ENCODE measurements around the gene TADA2A.

DNA sequence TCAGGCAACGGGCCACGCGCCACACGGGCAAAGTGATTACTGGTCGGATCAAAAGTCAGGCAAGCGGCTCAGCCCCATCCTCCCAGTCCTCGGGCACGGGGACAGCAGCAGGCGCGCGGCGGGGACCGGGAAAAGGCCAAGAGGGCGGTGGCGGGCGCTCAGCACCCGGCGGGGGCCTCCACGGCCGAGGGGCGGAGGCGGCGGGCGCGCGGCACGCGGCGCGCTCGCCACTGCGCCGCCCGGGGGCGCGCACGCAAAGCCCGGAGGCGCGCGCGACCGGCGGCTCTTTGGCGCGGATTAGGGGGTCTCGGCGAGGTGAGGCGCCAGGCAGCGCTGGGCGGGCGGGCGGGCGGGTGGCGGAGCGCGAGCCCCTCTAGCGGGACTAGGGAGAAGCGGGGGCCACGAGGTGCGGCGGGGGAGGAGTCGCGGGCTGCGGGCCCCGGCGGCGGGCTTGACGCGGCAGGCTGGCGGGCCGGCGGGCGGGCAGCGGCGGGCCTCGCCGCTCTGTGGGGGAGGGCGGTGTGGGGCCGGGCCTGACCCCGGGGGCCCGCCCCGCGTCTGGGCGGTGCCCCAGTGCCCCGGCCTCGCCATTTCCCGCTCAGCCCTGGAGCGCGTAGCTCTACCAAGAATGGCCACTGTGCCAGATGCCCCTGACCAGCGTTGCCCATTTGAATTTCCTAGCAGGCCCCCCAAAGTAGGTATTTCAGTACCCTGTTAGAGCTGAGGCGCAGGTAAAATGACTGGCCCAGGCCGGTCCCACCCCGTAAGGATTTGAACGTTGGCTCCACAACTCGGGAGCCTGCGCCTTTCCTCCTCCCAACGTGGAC, at the start of gene TADA2A, which contains the start of gene ACACA:
- TF ChIP-seq, protein P1, sequence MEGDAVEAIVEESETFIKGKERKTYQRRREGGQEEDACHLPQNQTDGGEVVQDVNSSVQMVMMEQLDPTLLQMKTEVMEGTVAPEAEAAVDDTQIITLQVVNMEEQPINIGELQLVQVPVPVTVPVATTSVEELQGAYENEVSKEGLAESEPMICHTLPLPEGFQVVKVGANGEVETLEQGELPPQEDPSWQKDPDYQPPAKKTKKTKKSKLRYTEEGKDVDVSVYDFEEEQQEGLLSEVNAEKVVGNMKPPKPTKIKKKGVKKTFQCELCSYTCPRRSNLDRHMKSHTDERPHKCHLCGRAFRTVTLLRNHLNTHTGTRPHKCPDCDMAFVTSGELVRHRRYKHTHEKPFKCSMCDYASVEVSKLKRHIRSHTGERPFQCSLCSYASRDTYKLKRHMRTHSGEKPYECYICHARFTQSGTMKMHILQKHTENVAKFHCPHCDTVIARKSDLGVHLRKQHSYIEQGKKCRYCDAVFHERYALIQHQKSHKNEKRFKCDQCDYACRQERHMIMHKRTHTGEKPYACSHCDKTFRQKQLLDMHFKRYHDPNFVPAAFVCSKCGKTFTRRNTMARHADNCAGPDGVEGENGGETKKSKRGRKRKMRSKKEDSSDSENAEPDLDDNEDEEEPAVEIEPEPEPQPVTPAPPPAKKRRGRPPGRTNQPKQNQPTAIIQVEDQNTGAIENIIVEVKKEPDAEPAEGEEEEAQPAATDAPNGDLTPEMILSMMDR (conservative IDR thresholded peaks at IDR 0.05), result 0 out of 2 replicates have a peak, but pooled peaks have one; percentile 17
- TF ChIP-seq EZH2 (IDR thresholded peaks at IDR 0.05; ENCODE audit: low read depth), result no peak

Data from PC-9 (cell line).